Skin of body (tissue), 2 donors: ENCODE data around the gene CPEB1. TPM values are rescaled to one million over a fixed set of nuclear protein-coding genes. Genes with fewer than 3 reads are reported as not detected.
"Not testable (repeated sequence)": the region's sequence is repeated elsewhere in the genome, so short reads cannot be mapped to it uniquely, and the experiment has no call there.

Source experiments
- DNase-seq: peaks from one replicate; lab custom pipeline; 2025; lab: John Stamatoyannopoulos, UW
- total RNA-seq: library from RNA; depleted of rRNA; stranded (reverse); fragments of >200 nt; gene quantifications from one replicate; pipeline ENCODE4 v1.2.3, GENCODE V29; 2014

Gene CPEB1
- total RNA-seq, 1 donor from 2014 or later, result 2.7 TPM

- DNase-seq, result no peak
Measured at GRCh38 chr15:82530606-82531379, 116.4 kb downstream of the CPEB1 start.

- DNase-seq, result no peak
Measured at GRCh38 chr15:82530006-82530405, 117.2 kb downstream of the CPEB1 start.

GRCh38 chr15:82513587-82513986 lies 133.6 kb downstream of the CPEB1 start:
- not testable (repeated sequence) for DNase-seq

DNA sequence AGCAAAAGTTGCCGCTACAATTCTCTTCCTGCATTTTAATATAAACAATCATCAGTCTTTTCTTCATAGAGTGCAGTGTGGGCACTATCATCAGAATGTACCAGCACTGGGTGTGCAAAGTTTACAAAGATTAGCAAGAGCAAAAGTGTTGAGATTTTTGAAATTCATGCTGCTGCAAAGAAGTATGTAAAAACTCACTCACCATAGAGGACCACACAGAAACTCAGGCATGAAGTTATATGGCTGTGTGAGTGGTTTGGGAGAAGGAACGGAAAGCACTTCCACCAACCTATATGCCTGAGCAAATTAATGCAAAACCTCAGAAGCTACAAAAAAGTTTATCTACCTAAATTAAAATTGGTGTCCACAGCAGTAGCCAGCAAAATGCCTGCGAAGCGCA lies 139.5 kb downstream of the CPEB1 start:
- DNase-seq, result not testable (repeated sequence)

DNA sequence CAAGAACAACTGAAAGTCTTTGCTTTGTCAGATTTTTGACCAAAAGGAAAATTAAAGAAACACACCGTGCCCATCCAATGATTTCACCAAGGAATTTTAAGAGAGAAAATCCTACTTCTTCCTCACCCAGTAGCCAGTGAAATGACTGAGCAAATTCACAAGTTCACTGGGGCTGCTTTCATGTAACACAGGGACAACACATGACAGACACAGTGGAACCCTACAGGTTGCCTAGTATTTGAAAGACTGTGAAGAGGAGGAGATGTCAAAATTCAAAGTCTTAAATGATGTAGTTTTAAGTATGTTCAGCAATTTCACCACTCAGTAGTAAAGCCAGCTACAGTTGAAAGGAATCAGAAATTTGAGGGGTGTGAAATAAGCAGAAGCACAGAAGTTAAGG lies 140.1 kb downstream of the CPEB1 start:
- DNase-seq, result not testable (repeated sequence)

DNA sequence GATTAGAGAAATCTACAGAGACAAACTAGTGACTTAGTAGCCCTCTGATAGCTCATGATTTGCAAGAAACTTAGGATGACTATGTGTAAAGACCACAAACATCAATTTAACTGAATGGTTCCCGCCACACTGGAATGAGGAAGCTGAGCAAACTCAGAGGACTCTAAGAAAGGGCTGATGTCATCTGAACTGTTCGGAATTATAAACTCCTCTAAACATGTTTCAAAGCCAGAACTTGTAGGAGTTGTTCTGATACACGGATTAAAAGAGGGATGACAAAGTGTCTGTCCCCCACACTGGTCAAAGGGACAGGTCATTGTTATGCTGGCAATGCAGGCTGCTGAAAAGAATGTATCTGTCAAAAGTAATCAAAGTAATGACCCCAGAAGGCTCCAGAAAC lies 141.3 kb downstream of the CPEB1 start:
- not testable (repeated sequence) for DNase-seq

DNA sequence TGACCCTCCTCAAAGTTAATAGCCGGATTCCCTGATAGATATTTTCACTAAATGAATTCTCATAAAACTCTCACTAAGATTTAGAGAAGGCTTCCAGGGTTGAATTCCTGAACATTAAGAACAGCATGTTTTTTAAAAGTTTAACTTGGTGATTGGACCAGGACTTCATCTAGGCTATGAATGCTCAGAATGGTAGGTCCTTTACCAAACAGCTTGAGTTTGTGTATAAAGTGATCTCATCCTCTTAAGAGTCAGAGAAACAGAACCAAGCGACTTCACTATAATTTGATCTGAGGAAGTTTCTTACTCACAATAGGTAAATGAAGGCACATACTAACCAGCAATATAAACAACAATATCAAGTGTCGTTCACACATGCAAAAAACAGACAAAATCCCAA lies 143.1 kb downstream of the CPEB1 start:
- DNase-seq, result not testable (repeated sequence)

DNA sequence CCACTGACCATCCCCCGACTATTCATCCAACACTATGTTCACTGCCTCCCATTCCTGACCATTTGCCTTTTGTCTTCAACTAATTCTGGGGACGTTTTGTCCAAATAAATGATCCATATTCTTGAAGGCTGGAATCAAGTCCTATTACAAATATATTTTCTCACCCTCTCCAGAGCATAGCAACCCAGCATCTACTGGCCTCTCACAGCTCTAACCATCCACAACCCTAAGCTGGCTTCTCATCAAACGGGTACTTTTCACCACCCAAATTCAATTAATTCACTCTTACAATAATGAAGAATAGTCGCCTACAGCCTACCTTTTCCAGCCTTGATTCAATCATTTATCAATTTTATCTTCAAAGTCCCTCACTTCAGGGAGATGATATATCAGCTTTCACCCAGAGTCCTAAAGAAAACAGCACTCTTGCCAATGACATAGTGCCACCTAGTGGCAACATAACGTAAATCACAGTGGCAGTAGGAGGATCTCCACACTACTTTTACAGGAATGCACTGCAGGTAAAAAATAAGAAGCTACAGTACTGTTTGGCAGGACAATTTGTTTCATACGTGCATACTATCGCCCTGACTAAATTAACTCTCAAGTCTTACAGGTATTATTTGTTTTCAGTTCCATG lies 144.3 kb downstream of the CPEB1 start:
- DNase-seq, result not testable (repeated sequence)

DNA sequence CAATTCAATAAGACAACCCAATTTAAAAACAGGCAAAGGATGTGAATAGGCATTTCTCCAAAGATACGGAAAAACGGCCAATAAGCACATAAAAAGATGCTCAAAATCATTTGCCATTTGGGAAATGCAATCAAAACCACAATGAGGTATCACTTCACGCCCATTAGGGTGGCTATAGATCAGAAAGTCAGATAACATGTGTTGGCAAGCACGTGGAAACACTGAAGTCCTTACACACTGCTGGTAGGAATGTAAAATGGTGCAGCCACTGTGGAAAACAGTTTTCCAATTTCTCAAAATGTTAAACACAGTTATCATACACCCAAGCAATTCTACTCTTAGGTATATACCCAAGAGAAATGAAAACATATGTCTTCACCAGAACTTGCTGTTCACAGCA lies 146.4 kb downstream of the CPEB1 start:
- not testable (repeated sequence) for DNase-seq

DNA sequence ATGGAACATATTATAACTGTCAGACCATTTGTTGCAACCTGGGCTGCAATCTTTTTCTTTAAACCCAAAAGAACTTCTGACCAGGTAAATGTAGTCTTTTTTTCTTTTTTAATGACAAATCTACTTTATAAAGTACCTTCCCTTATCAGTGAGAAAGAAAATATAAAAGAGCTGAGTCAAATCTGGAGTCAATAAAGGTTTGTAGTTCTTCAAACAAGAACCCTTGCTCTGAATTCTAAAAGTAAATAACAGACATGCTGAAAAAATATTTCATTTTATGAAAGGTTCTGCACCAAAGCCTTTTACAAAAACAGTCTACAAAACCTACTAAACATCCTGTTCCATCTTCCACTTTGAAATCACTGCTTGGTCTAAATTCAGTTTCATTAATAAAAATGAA lies 149.2 kb downstream of the CPEB1 start:
- DNase-seq, result not testable (repeated sequence)

Other genes starting within 250 kb of the CPEB1 start
- 3.7 TPM for gene GOLGA6L9, start 217.5 kb downstream of the CPEB1 start, total RNA-seq
- gene RPS17, start 106.9 kb downstream of the CPEB1 start, total RNA-seq, result 2,118 TPM
- 0.89 TPM for gene AP3B2, start 62.5 kb upstream of the CPEB1 start, total RNA-seq
- 6.5 TPM for gene FSD2, start 158.7 kb upstream of the CPEB1 start, total RNA-seq
- gene WHAMM, start 162.3 kb upstream of the CPEB1 start, total RNA-seq, result 5.7 TPM